Measurements from ENCODE around the gene KNDC1. TPM values are rescaled to one million over a fixed set of nuclear protein-coding genes. Genes with fewer than 3 reads are reported as not detected.

The KNDC1 gene
- total RNA-seq, 2 donors from 2014 or later, result 0.05 to 0.36 TPM

DNA sequence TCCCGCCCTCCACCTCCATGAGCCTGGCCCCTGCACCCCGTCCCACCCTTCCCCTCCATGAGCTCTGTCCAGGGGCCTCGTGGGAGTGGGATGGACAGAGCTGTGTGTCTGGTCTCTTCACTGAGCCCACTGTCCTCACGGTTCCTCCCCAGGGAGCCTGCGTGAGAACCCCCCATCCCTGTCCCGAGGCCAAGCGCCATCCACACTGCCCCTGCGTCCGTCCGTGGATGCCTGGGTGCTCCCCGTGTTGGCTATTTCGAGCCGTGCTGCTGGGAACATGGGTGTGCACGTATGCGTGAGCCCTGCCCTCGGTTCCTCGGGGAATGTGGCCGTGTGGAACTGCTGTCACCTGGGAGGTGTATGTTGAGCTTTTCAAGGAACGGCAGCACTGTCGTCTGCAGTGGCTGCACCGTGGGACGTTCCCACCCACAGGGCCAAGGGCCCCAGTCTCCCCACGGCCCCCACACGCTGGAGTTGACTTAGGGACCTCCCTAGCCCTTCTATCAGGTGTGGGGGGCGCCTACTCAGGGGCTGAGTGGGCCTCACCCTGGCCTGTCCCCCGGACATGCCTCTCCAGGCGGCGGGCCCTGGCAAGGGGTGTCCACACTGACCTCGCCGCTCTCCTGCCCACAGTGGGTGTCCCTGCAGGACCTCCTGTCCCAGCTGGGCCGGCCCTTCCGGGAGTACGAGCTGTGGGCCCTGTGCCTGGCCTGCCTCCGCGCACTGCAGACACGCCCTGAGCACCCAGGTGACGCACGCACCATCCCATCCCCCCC, 28.1 kb downstream of the KNDC1 start:
- DNase-seq (ENCODE audit: low spot score), result no peak
- Mint-ChIP-seq H3K36me3 (peaks cover 5% of the 10 kb centered on the region), H3K4me1 (ENCODE audit: low read depth in 2 of 2) (peaks cover 0 to 6% of the 10 kb centered on the region in 2 donors), H3K4me3 (no peak overlapping the region), H3K9me3 (peaks cover 7% of the 10 kb centered on the region), H3K27ac (no peak overlapping the region), H3K27me3 (peaks cover 7 to 12% of the 10 kb centered on the region in 2 donors)
- peak in 1 of 2 donors; percentile 5 for ATAC-seq

DNA sequence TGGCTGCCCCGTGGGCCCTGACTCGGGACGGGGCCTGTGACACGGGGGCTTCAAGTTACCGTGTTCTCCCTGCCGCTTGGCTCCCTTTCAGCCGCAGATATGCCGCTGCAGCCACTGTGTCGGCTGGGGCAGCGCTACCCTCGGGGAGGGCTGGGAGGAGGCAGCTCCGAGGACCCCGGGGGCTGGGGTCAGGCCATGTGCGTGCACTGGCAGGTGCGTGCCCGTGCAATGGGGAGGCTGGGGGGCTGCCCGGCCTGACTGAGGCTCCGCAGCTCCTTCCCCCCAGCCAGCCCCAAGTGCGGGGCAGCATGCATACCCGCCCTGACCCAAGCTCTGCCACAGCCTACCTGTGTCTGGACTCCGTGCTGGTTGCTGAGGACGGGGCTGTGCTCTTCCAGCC, 29.2 kb downstream of the KNDC1 start:
- DNase-seq (ENCODE audit: low spot score), result no peak
- H3K4me3 Mint-ChIP-seq, result no peak overlapping the region
- no peak overlapping the region for H3K27ac Mint-ChIP-seq
- peaks cover 0 to 3% of the 10 kb centered on the region in 2 donors for H3K4me1 Mint-ChIP-seq (ENCODE audit: low read depth in 2 of 2)
- peaks cover 7 to 12% of the 10 kb centered on the region in 2 donors for H3K27me3 Mint-ChIP-seq
- peak in 1 of 2 donors; percentile 36 for ATAC-seq
- peaks cover 5% of the 10 kb centered on the region for H3K9me3 Mint-ChIP-seq
- peaks cover 5% of the 10 kb centered on the region for H3K36me3 Mint-ChIP-seq

DNA sequence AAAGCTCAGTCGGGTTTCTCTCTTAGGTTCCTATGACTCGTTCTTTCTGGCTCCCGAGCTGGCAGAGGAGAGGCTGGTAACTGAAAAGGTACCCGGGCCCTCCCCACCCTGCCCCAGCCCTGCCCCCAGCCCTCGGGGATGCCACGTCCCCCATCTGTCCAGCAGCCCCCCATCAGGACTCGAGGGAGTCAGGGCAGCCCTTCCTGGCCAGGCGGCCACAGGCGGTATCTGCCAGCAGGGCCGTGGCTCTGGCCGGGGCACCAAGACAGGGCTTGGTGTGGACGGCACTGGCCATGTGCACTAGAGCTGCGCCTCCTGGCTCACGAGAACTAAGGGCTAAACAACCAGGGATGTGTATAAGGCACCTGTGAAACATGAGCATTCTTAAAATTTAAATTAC, 29.7 kb downstream of the KNDC1 start:
- Mint-ChIP-seq H3K36me3 (peaks cover 5% of the 10 kb centered on the region), H3K4me3 (no peak overlapping the region), H3K4me1 (ENCODE audit: low read depth in 2 of 2) (no peaks in the 10 kb centered on the region), H3K27me3 (peaks cover 7 to 12% of the 10 kb centered on the region in 2 donors), H3K27ac (no peak overlapping the region), H3K9me3 (peaks cover 4% of the 10 kb centered on the region)
- DNase-seq (ENCODE audit: low spot score) (no peak), ATAC-seq (peak in 1 of 2 donors; percentile 15)

DNA sequence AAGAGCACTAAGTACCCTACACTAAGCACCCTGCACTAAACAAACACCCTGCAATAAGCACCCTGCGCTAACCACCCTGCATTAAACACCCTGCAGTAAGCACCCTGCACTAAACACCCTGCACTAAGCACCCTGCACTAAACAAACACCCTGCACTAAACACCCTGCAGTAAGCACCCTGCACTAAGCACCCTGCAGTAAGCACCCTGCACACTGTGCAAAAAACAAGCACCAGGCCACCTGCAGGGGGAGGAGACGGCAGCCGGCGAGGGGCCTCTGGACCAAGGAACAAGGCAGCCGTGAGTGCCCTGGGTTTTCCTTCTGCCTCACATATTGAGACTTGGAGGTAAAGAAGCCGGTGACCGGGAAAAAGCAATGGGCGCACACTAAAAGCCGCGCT, 30.2 kb downstream of the KNDC1 start:
- H3K36me3 Mint-ChIP-seq, result peaks cover 5% of the 10 kb centered on the region
- H3K27ac Mint-ChIP-seq, result no peak overlapping the region
- no peak overlapping the region for H3K4me3 Mint-ChIP-seq
- no peak for DNase-seq (ENCODE audit: low spot score)
- no peak for ATAC-seq
- peaks cover 4% of the 10 kb centered on the region for H3K9me3 Mint-ChIP-seq
- no peaks in the 10 kb centered on the region for H3K4me1 Mint-ChIP-seq (ENCODE audit: low read depth in 2 of 2)
- peaks cover 7 to 12% of the 10 kb centered on the region in 2 donors for H3K27me3 Mint-ChIP-seq

DNA sequence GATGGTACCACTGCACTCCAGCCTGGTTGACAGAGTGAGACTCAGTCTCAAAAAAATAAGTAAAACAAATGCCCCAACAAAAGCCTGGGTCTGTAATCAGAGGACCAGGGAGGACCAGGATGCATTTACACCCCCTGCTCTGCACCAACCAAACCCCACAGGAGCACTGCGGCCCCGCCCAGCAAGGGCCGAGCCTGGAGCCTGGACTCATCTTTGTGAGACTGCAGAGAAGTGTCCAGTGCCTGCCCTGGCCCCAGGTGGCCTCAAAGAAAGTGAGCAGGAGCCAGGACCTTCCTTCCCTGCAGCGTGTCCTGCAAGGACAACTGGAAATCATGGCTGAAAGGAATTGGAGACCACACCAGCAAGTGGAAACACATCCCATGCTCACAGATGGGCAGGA, 31.6 kb downstream of the KNDC1 start:
- H3K4me3 Mint-ChIP-seq, result no peak overlapping the region
- H3K27ac Mint-ChIP-seq, result no peak overlapping the region
- H3K9me3 Mint-ChIP-seq, result peaks cover 4% of the 10 kb centered on the region
- no peak for DNase-seq (ENCODE audit: low spot score)
- peaks cover 5% of the 10 kb centered on the region for H3K36me3 Mint-ChIP-seq
- peaks cover 7 to 12% of the 10 kb centered on the region in 2 donors for H3K27me3 Mint-ChIP-seq
- H3K4me1 Mint-ChIP-seq (ENCODE audit: low read depth in 2 of 2), result no peaks in the 10 kb centered on the region
- ATAC-seq, result no peak

DNA sequence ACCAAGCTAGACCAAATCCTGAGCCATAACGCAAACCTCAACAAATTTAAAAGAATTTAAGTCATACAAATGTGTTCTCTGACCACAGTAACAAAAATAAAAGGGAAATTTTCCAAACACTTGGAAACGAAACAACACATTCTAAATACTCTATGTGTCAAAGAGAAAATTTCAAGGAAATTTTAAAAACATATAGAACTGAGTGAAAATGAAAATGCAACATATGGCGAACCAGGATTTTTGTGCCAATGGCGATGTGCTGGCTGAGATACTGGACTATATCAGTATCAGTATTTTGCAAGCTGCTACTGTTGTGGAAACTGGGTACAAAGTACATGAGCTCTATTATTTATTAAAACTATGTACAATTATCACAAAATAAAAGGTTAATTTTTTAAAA, 34.1 kb downstream of the KNDC1 start:
- Mint-ChIP-seq H3K9me3 (peaks cover 4% of the 10 kb centered on the region), H3K27ac (no peak overlapping the region), H3K4me1 (ENCODE audit: low read depth in 2 of 2) (no peaks in the 10 kb centered on the region), H3K4me3 (no peak overlapping the region), H3K36me3 (peaks cover 5% of the 10 kb centered on the region), H3K27me3 (peaks cover 7 to 12% of the 10 kb centered on the region in 2 donors)
- ATAC-seq (no peak), DNase-seq (ENCODE audit: low spot score) (no peak)

DNA sequence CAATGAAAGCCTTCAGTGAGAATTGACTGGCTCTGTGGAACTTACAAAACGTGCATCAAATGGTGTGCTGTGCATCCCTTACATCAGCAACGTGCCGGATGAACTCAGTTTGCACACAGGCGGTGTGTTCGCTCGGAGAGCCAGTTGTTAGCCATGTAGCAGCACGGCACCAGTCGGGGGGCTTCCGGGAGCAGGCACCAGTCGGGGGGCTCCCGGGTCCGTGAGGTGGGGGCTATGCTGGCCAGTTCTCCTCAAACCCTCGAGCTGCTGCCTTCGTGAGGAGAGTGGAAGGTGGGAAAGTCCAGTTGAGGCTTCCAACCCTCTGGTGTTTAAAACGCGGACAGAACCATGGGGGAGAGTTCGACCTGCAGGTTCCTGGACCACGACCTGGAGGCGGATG, 35.1 kb downstream of the KNDC1 start:
- peaks cover 5% of the 10 kb centered on the region for H3K36me3 Mint-ChIP-seq
- H3K27me3 Mint-ChIP-seq, result peaks cover 7 to 12% of the 10 kb centered on the region in 2 donors
- H3K27ac Mint-ChIP-seq, result no peak overlapping the region
- no peak for DNase-seq (ENCODE audit: low spot score)
- ATAC-seq, result no peak
- H3K9me3 Mint-ChIP-seq, result peaks cover 4% of the 10 kb centered on the region
- no peak overlapping the region for H3K4me3 Mint-ChIP-seq
- H3K4me1 Mint-ChIP-seq (ENCODE audit: low read depth in 2 of 2), result no peaks in the 10 kb centered on the region

DNA sequence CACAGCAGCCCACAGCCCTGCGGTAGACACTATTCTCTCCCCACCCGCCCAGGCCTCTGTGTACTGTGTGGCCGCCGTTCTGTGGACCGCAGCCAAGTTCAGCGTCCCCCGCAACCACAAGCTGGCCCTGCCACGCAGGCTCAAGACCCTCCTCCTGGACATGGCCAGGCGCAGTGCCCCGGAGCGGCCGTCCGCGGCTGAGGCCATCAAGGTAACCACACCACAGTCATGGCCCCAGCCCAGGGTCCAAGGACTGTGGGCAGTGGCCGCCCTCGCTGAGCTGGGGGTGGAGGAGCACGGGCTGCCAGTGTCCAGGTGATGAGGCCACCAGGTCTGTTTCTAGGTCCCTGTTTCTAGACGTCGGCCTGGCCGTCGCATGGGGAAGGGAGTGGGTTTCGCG, 35.6 kb downstream of the KNDC1 start:
- peaks cover 7 to 12% of the 10 kb centered on the region in 2 donors for H3K27me3 Mint-ChIP-seq
- H3K4me3 Mint-ChIP-seq, result no peak overlapping the region
- no peak overlapping the region for H3K27ac Mint-ChIP-seq
- peaks cover 5% of the 10 kb centered on the region for H3K36me3 Mint-ChIP-seq
- peak; percentile 13 to 26 for ATAC-seq
- no peak for DNase-seq (ENCODE audit: low spot score)
- H3K9me3 Mint-ChIP-seq, result peaks cover 4% of the 10 kb centered on the region
- no peaks in the 10 kb centered on the region for H3K4me1 Mint-ChIP-seq (ENCODE audit: low read depth in 2 of 2)

DNA sequence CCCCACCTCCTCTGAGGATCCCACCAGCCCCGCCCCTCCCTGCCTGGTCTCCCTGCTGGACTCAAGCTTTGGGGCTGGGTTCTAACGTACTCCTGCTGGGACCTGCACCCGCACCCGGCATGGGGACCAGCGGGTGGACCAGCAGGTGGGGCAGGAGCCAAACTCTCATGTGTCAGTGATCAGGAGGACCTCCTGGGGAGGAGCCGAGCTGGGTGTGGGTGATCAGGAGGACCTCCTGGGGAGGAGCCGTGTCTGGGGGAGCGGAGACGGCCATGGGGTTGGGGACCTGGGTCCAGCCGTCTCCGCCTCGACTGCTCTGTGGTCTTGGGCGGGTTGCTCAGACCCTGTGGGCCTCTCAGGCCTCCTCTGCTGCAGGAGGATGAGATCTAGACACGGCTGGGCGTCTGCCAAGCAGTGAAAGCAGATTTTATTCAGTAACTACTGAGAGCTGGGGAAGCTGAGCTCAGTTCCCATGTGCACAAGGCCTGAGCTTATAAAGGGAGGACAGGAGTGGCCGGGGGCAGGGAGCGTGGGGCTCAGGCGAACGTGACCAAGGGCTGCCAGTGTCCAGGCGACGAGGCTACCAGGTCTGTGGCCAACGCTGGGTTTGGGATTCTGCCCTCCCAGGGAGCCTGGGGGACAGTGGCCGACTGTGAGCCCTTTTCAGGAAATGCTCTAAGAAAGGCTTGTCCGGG, 36.3 kb downstream of the KNDC1 start:
- ATAC-seq, result no peak
- Mint-ChIP-seq H3K27ac (no peak overlapping the region), H3K36me3 (peaks cover 5% of the 10 kb centered on the region), H3K4me3 (no peak overlapping the region), H3K27me3 (peaks cover 7 to 12% of the 10 kb centered on the region in 2 donors), H3K4me1 (ENCODE audit: low read depth in 2 of 2) (no peaks in the 10 kb centered on the region), H3K9me3 (peaks cover 4% of the 10 kb centered on the region)
- DNase-seq (ENCODE audit: low spot score), result no peak

DNA sequence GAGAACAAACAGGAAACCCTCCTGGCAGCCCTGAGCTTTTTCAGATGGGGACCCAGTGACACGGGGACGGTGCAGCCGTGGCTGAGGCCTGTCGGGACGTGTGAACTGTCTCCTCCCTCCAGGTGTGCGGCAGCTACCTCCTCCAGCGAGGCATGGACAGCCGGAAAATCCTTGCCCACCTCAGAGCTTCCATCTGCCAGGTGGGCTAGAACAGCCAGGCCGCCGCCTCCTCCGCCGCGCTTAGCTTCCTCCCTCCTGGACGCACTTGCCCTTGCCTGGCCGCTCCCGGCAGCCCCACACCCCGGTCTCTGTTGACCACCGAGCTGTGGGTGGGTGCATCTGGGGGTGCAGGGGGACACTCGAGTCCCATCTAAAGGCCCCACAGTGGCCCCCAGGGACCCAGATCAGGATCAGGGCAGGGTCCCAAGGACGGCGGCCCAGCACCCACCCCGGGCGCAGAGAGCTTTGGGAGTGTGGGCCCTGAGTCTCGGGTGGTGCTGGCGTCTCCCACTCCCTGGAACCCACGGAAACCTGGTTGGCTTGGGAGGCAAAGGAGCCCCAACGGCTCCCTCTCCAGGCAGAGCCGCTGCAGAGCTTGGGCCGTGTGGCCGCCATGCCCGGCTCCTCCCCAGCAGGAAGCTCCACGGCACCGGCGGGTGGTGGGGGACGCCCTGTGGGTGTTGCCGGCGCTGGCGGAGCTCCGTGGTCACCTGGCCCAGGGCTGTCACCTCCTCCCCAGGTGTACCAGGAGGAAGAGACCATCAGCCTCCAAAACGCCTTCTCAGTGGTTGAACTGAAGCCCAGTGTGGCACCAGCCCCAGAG, 37.1 kb downstream of the KNDC1 start:
- Mint-ChIP-seq H3K27me3 (peaks cover 4 to 7% of the 10 kb centered on the region in 2 donors), H3K9me3 (peaks cover 1% of the 10 kb centered on the region), H3K27ac (no peak overlapping the region), H3K4me1 (ENCODE audit: low read depth in 2 of 2) (no peaks in the 10 kb centered on the region), H3K4me3 (no peak overlapping the region), H3K36me3 (peaks cover under 1% of the 10 kb centered on the region)
- ATAC-seq (no peak), DNase-seq (ENCODE audit: low spot score) (no peak)

DNA sequence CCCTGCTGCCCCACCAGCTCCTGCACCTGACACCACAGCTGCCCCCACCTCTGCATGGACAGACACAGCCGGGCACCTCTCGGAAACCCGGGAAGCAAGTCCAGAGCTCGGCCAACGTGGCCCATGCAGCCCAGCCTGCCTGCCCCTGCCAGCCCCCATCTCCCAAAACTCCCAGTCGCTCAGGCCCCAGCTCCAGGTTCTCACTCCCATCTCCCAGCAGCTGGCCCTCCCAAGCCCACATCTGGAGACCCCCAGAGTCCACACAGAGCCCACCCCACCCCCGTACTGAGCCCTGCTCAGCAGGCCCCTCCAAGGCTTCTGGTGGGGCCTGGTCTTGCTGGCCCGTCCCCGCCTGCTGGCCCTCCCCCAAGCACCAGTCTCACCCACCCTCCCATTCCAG, 37.8 kb downstream of the KNDC1 start:
- Mint-ChIP-seq H3K4me3 (no peak overlapping the region), H3K27ac (no peak overlapping the region), H3K27me3 (peaks cover 0 to under 1% of the 10 kb centered on the region in 2 donors), H3K36me3 (no peaks in the 10 kb centered on the region), H3K4me1 (ENCODE audit: low read depth in 2 of 2) (no peaks in the 10 kb centered on the region), H3K9me3 (no peaks in the 10 kb centered on the region)
- ATAC-seq (no peak), DNase-seq (ENCODE audit: low spot score) (no peak)

DNA sequence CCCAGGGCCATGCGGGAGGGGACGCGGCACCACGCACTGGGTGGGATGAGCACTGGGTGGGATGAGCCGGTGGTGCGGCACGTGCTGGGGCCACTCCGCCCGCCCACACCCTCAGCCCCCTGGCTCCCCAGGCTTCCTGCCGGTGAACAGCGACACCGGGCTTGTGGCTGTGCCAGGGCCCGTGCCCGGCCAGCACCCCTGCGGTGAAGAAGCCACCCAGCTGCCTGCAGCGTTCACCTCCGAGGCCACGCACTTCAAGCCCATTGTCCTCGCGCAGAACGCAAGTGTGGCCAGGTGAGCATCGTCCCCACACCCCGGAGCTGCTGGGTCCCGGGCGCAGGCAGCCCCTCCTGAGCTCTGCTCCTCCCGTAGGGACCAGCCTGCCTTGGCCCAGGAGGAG, 38.2 kb downstream of the KNDC1 start:
- H3K27me3 Mint-ChIP-seq, result no peaks in the 10 kb centered on the region
- H3K9me3 Mint-ChIP-seq, result no peaks in the 10 kb centered on the region
- H3K27ac Mint-ChIP-seq, result no peak overlapping the region
- no peak for DNase-seq (ENCODE audit: low spot score)
- ATAC-seq, result no peak
- H3K4me1 Mint-ChIP-seq (ENCODE audit: low read depth in 2 of 2), result no peaks in the 10 kb centered on the region
- H3K36me3 Mint-ChIP-seq, result no peaks in the 10 kb centered on the region
- no peak overlapping the region for H3K4me3 Mint-ChIP-seq

DNA sequence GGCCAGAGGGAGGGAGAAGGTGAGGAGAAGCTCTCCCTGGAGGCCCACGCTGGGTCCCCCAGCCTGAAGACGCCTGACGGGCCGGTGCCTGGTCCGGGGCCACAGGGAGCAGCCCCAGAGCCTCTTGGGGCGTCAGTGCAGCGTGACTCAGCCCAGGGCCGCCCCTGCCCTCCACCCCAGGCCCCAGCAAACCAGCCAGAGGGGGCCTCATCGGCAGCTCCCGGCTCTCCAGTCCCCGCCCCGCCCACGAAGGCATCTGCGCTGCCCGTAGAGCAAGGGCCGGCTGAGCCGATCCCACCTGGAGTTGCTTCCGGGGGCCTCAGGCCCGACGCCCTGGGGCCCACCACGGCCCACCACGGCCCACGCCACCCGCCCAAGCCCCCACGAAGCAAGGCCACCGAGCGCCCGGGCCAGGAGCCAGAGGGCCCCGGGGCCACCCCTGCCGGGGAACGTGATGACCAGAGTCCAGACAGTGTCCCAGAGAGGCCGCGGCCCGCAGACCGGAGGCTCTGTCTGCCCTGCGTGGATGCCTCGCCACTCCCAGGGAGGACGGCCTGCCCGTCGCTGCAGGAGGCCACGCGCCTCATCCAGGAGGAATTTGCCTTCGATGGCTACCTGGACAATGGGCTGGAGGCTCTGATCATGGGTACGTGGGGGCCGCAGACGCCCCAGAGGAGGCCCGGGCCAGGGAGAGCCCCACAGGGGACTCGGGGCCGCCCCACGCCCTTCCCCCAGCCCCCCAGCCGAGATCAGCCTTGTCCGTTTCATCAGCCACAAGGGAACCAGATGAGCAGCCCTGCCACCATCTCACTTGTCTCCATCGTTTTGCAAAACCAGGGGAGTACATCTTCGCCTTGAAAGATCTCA, 38.8 kb downstream of the KNDC1 start:
- Mint-ChIP-seq H3K27me3 (no peaks in the 10 kb centered on the region), H3K4me3 (no peak overlapping the region), H3K9me3 (no peaks in the 10 kb centered on the region), H3K27ac (no peak overlapping the region), H3K4me1 (ENCODE audit: low read depth in 2 of 2) (no peaks in the 10 kb centered on the region), H3K36me3 (no peaks in the 10 kb centered on the region)
- no peak for ATAC-seq
- no peak for DNase-seq (ENCODE audit: low spot score)
